GM19395 (cell line): ENCODE results near the gene PDE6G.
"Not testable (repeated sequence)": the region's sequence is repeated elsewhere in the genome, so short reads cannot be mapped to it uniquely, and the experiment has no call there.

Experiments used
- ATAC-seq: cut with Tn5 transposase; IDR thresholded peaks from one replicate; pipeline ENCODE4 v1.9.1; 2021; ENCODE audit warnings: mild to moderate bottlenecking, moderate library complexity; ENCODE audit not compliant: unreplicated experiment

Gene PDE6G

DNA sequence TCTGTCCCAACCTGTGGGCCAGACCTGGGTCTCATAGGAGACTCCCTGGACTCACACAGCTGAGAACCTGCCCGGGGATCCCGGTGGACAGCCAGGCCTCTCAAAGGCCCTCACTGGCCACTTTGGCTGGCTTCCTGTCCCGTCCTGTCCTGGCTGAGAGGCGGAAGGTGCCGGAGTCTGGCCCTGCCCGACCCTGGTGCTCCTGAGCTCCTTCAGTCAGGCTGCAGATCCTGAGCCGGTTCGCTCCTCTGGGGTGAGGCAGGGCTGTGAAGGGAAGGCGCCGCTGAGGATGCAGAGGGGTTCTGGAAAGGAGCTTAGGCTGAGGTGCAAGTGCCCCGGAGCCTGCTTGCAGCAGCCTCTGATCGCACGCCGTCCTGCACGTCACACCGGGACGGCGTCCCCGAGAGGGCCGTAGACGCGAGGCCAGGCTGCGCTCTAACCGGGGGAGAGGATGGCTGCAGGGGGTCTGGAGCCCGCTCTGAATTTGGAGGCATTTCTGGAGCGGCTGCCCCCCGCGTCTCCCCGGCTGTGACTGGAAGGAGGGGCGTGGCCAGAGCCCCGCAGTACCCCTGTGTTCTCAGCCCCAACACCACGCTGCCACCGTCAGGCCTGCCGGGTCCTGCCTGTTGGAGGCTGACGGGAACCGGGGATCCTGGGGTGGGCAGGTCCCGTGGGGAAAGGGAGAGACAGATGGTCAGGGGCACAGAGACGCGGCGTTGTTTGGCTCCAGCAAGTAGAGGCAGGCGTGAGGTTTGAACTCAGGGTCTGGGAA, 31.6 kb upstream of the PDE6G start:
- no peak for ATAC-seq

DNA sequence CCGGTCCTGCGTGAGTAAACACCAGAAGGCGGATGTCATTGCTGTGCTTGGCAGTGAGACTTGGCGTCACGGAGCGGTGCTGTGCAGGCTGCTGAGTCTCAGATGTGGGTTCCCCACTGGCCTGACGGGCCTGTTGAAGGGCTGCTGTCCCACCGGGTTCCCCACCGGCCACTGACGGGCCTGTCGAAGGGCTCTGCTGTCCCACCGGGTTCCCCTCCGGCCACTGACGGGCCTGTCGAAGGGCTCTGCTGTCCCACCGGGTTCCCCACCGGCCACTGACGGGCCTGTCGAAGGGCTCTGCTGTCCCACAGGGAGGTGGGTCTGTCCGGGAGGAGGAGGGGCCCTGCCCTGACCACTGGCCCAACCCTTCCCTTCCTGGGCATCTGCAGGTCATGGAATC, 30.3 kb upstream of the PDE6G start:
- ATAC-seq, result no peak

DNA sequence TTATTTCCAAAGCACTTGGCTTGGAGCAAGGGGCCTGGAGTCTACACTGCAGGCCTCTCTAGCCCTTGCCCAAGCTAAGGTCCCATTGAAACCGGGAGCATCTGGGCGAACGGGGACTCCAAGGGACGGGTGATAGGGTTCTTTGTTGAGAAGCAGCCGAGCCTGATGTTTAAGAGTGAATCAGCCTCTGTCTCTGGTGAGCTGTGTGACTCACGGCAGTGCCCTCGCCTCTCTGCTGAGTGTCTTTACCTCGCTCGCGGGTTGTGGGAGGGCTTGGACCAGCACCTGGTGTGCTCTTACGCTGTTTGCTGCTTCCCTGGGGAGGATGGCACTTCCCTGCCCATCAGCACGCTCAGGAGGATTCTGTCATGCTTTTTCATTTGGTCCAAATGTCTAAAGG, 28.8 kb upstream of the PDE6G start:
- ATAC-seq, result no peak

DNA sequence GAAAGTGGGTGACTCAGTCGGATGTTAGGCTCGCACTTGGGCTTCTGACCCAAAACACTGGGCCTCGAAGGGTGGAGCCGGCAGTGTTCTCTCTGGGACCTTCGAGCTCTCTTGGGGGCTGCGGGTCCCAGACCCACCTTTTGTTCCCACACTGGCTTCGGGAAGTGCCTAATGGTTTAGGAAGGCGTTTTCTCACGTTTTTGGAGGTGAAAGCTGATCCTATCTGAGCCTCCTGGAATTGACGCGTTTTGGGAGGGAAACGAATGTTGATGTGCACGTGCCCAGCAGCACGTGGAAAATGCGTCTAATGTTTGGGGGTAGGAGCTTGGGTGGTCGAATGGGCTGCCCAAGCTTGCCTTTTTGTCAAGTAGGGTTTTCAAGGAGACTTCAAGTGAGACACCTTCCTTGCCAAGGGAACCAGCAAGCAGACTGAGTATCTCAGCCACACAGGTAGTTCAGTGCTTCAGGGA, 28.1 kb upstream of the PDE6G start:
- no peak for ATAC-seq

DNA sequence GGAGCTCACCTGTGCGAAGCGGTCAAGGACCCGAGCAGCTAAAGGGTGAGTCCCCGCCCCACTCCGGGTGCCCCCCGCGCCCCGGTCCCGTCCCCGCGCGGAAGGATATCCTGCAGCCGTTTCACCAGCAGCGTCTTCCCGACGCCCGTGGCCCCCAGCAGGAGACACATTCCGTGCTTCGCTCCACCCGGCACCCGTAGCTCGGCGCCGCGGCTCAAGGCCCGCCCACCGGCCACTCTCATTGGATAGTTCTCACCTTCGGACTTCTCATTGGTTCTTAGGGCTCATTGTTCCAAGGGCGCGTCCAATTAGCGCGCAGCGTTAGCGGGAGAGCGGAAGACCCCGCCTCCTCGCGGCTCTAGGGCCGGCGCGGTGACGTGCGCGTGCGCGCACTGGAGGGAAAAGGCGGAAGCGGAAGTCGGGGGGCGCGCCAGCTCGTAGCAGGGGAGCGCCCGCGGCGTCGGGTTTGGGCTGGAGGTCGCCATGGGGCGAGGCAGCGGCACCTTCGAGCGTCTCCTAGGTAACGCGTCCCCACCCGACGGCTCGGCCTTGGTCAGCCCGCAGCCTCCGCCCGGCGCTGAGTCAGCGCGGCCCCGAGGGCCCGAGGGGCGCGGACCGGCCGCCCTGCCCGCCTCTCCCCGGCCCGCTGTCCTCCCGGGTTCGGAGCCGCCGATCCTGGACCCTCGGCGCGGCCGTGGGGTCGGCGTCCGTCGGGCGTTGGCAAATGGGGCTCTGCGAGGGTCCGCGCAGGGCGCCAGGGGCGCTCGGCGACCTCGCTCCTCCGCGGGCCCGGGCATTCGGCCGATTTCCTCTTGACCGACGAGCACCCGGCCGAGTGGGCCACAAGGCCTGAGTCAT, 27.5 kb upstream of the PDE6G start, which contains the start of the genes ARL16 and HGS:
TSS of gene ARL16 (minus strand) at position 214 of the 858 bp plus-strand sequence. CDS start at position 170, 44 bp downstream.
TSS of gene HGS (plus strand) at position 428 of the 858 bp plus-strand sequence. CDS start at position 484, 56 bp downstream.
- ATAC-seq, result peak; percentile 94

DNA sequence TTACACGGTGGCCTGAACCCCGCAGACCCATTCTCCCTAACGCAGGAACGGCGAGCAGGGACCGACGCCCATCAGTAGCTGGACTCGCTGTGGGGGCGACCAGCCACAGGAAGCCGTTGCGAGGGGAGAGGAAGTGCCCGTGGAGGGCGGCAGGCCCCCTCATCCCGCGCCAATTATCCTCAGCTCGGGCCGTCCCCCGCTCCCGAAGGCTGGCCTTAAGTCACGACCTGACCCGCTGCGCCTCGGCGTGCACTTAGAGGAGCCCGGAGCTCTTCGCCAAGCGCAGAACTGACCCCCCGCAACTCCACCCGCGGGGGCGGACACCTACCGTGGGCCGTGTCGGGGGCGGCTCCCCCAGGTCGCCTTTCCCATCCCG, 26.9 kb upstream of the PDE6G start:
- ATAC-seq, result peak; percentile 13

DNA sequence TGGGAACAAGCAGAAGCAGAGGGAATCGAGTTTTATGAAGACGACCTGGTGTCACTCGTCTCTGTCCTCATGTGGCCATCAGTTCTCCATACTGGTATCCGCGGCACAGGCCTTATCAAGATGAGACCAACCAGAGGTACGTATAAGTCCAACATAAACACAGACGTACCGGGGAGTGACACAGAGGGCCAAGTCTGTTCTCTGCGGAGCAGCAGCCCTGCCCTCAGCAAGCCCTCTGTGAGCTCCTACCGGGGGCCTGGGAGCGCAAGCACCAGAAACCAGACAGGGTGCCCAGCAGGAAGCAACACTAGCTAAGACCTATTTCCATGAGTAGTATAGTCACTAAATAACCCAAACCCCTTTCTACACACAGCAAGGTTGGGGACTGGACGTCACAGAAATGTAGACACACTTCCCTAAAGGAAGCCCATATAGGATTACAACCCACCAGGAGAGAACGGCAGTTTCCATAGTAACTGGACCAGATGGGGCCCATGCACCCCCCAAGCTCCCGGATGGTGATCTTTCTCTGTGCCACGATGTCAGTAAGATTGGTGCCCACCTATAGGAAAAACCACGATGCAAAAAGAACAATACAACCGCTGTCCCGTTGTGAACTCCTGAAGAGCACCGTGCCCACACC, 26.3 kb upstream of the PDE6G start:
- no peak for ATAC-seq

DNA sequence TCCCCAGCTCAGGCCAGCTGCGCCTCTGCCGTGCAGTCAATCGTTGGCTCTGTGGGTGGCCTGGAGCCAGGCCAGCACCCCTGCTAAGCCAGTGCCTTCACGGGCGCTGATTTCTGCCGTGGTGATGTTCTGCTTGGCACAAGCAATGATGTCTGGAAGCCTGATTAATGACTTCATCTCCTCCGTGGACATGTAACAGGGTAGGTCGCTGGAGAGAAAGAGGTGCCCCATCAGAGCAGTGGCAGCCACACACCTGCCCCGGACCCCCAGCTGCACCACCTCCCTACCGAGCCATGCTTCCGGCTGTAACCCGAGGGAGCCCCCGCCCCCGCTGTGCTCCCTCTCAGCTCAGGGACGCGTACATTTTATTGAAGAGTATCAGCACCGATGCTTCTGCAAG, 25.3 kb upstream of the PDE6G start:
- no peak for ATAC-seq

DNA sequence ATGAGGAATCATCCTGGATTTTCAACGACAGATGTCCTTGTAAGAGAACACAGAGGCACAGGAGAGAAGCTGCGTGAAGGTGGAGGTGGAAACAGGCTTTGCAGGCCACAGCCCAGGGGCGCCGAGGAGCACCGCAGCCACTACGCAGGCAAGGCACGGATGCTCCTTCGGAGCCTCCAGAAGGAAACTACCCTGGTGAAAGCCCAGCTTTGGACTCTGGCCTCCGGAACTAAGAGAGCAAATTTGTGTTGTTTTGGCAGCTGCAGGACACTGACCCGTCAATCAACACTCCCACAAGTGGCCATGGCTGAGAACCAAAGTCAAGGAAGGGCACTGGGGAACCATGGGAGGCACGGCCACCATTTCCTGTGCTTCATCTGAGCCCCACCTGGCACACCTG, 23.8 kb upstream of the PDE6G start:
- no peak for ATAC-seq

DNA sequence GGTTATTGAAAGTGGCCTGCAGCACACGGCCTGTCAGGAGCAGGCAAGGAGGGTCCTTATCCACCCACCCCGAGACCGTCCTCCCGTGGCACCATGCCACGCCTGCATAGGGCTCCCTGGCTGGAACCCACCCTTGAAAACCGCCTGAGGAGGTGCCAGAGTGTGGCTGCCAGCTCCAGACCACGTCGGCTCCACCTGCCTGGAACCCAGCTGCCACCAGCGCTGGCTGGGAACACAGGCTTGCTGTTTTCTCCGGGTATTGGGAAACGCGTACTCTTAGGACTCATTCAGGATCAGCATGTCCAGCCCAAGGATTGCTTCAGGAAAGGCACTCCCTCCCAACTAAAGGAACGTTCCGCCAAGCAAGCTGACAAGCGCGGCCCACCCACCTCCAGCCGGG, 20.6 kb upstream of the PDE6G start:
- no peak for ATAC-seq

DNA sequence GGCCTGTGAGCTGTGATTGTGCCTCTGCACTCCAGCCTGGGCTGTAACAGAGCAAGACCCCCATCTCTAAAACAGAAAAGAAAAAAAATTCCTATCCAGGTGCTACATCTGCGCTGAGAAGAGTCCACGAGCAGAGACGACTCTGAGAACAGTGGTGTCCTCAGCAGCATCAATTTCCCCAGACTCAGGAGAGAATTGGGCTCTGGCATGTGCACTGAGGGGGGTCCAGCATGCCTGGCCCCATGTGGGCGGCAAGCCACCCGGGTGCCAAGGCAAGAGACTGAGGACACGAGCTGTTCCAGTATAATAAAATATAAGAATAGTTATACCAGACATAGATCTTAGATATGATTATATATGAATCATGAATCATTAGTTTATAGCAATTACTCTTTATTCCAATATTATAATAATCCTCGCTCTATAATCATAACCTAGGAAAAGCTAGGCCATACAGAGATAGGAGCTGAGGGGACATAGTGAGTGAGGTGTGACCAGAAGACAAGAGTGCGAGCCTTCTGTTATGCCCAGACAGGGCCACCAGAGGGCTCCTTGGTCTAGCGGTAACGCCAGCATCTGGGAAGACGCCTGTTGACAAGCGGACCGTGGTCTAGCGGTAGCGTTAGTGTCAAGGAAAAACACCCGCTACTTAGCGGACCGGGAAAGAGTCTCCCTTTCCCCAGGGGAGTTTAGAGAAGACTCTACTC, 19.3 kb upstream of the PDE6G start:
- ATAC-seq, result not testable (repeated sequence)

DNA sequence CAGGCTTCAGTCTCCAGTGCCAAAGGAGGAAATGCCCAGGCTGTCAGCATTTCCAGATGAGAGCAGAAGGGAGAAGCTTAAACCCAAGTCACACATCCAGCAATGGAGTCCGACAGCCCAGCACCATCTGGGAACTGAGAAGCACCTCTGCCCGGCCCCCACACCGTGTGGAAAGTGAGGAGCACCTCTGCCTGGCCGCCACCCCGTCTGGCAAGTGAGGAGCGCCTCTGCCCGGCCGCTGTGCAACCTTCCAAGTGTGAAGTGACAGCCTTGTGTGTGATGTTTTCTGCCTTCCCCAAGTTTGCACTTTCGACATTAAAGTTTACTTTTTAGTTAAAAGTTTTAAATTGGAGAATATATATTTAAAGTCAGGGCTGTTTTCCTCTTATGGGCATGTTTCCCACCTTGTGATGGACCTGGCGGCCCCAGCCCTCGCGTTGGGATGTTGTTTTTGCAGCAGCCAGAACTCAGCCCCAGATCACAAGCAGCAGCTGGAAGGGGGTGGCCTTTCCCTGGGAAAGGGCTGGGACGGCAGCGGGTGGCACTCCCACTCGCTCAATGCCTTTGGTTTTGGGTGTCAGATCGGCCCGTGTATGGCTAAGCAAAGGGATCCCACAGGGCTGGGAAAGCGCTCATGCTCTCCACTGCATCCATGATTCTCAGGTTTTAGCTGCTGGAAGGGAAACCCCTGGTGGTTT, 17.4 kb upstream of the PDE6G start:
- no peak for ATAC-seq

DNA sequence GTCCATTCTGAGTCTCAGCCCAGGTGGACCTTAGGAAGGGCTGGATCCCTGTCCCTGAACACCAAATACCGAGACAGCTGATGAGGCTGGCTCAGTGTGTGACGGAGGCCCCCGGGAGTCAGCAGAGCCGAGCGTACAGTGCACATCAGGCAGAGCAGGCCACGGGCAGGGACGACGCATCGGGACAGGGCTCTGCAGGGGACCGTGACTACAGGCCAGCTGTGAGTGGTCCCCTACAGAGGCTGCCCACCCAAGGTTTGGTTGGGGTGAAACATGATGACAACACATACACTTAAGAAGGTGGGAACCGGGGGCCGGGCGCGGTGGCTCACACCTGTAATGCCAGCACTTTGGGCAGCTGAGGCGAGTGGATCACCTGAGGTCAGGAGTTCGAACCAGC, 16.6 kb upstream of the PDE6G start:
- ATAC-seq, result no peak

DNA sequence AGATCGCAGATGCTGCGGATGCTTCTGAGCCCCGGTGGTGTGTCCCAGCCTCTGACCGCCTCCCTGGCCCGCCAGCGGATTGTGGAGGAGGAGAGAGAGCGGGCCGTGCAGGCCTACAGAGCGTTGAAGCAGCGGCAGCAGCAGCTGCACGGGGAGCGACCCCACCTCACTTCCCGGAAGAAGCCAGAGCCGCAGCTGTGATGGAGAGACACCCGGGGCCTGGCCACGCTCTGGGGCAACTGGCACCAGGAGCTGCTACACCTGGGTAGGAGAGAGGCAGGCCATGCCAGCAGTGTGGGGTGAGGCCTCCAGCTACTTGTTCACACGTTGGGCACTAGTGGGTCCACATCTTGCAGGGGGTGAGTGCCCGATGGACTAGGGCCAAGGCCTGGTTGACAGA, 16.2 kb upstream of the PDE6G start:
- no peak for ATAC-seq

DNA sequence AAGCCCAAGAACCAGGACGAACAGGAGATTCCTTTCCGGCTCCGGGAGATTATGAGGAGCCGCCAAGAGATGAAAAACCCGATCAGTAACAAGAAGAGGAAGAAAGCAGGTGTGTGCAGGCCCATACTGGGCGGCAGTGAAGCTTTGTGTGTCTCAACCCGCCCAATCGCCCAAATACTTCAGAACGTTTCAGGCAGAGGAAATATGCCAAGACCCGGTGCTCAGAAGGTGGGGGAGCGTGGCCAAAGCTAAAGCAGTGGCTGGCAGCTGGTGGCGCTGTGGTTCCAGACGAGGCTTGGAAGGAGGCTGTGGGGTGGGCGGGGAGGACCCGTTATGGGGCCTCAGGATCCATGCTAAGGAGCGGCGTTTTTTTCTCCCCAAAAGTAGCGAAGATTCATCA, 11.4 kb upstream of the PDE6G start:
- no peak for ATAC-seq

DNA sequence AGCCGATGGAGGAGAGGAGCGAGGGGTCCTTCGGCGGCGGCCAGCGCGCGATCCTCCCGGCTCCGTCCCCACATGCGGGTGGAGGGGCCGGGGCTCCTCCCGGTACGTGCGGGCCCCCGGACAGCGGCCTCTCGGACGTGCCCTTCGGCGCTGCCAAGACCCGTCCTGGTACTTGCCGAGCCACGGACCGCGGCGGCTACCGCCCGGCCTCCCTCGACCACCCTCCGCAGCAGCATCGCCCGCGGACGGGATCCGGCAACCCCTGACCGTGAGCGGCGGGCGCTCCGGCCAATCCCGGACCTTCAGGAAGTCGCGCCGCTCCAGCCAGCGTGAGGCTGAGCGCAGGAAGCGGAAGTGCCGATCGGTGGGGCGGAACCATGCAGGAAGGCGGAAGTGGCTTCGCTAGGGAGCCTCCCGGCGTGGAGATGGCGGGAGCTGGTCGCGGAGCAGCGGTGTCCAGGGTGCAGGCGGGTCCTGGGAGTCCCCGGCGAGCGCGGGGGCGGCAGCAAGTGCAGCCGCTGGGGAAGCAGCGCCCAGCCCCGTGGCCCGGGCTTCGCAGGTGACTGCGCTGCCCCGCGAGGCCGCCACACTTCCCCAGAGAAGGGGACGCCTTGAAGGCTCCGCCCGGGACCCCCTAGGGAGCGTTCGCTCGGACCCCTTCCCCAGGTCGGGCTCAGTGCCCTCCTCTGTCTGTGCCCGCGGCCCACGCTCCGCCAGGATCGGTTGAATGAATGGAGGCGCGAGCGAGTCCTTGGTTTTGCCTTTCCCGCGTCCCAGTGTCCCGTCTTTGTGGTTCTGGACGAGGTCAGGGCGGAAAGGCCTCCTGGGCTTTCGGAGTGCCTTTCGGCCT, 10.2 kb upstream of the PDE6G start, which contains the start of the genes CCDC137 and OXLD1:
TSS of gene CCDC137 (plus strand) at position 396 of the 850 bp plus-strand sequence. CDS start at position 426, 30 bp downstream.
TSS of gene OXLD1 (minus strand) at position 264 of the 850 bp plus-strand sequence. CDS start at position 236, 28 bp downstream.
- ATAC-seq, result peak; percentile 91

DNA sequence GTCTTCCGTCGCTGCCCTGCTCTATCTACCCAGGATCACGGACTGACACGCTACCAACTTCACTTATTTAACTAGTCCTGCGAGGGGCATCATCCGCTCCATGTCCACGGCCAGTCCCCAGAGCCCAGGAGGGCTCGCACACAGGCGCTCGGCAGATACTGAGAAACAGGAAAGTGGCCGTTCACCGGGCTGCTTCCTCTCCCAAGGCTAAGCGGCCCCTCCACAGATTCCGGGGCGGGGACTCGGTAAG, 9.7 kb upstream of the PDE6G start:
- no peak for ATAC-seq

DNA sequence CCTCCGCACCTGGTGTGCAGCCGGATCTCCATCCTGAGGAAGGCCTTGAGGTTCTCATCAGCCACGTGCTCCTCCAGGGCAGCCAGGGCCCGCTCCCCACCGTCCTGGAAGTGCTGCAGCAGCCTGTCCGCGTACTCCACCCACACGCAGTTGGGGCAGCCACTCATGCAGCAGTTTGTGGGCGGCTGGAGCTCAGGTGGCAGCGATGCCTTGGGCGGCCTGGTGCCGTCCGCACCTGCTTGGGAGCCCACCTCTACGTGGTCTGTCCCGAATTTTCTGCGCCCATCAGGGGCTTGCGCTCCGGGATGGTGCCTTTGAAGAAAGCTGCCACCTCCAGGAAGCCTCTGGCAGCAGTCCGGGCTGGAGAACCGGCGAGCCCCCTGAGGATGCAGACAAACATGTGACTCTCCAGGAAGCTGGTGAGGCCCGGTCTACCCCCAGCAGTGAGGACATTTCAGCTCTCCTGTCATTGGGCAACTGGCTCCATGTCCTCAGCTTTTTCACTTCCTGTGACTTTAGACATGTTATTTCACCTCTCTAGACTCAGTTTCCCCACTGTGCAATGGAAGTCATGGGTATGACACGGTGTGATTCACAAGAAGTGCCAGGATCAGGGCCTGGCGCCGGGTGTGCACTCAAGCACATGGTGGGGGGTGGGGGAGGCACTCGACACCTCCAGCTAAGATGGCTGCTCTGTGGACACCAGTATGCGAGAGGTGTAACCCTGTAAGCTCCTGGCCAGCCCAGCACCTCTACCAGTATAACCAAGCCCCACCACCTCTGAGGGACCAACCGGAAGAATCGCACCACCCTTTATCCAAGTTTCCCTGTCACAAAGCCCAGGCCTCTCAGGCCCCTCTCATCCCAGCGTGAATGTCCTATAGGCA, 9.1 kb upstream of the PDE6G start:
- ATAC-seq, result peak; percentile 17
